IMR-90 (cell line): ENCODE measurements around the gene SLC4A1AP. TPM values are rescaled to one million over a fixed set of nuclear protein-coding genes. Genes with fewer than 3 reads are reported as not detected.

ENCODE experiments used
- ATAC-seq: fragments of 200-7000 bp; cut with Tn5 transposase; 2 replicates; pipeline ENCODE4 v1.9.1; 2020; ENCODE audit warnings: low read depth, mild to moderate bottlenecking, moderate library complexity
- BruUV-seq: library from RNA; stranded (reverse); fragments of 400-500 nt; replicated peaks from 2 replicates; lab custom pipeline; 2021; lab: Mats Ljungman, UMichigan
- CTCF ChIA-PET: fragments of 300-600 bp; formaldehyde crosslinking; extraction: SDS; loops from one replicate; lab custom pipeline; 2021; ENCODE audit warnings: antibody characterized with exemption; lab: Yijun Ruan, JAX
- POLR2A ChIA-PET: fragments of 300-600 bp; sonication (Branson Sonifier 250); formaldehyde crosslinking; loops from one replicate; lab custom pipeline; 2022; ENCODE audit warnings: antibody characterized with exemption; ENCODE audit not compliant: unreplicated experiment; lab: Charles Lee
- DNase-seq: peaks from one replicate; pipeline ENCODE4 v3.0.0; 2013
- H2AFZ ChIP-seq: replicated peaks from 2 replicates; pipeline ENCODE3; 2013; ENCODE audit warnings: low read length, mild to moderate bottlenecking; ENCODE audit not compliant: poor library complexity
- H2AK5ac ChIP-seq: 2 replicates; pipeline ENCODE4 v1.6.1; 2013; ENCODE audit warnings: low read depth, low read length, inconsistent platforms
- H2AK9ac ChIP-seq: replicated peaks from 2 replicates; pipeline ENCODE3; 2013; ENCODE audit warnings: mild to moderate bottlenecking, low read depth, low read length, moderate library complexity; ENCODE audit not compliant: poor library complexity
- H2BK120ac ChIP-seq: 2 replicates; pipeline ENCODE4 v1.6.1; 2013; ENCODE audit warnings: low read depth, low read length, inconsistent platforms
- H2BK15ac ChIP-seq: 3 replicates; pipeline ENCODE4 v1.6.1; 2013; ENCODE audit warnings: low read depth, low read length, inconsistent platforms
- H2BK20ac ChIP-seq: 2 replicates; pipeline ENCODE4 v1.6.1; 2013; ENCODE audit warnings: low read depth, mild to moderate bottlenecking, inconsistent platforms, low read length, moderate library complexity
- H2BK5ac ChIP-seq: 2 replicates; pipeline ENCODE4 v1.6.1; 2013; ENCODE audit warnings: mild to moderate bottlenecking, low read depth, low read length, inconsistent platforms; ENCODE audit not compliant: poor library complexity, severe bottlenecking
- H3K14ac ChIP-seq: replicated peaks from 2 replicates; pipeline ENCODE4 v1.6.1; 2013; ENCODE audit warnings: low read depth, low read length, inconsistent platforms
- H3K18ac ChIP-seq: 2 replicates; pipeline ENCODE4 v1.6.1; 2013; ENCODE audit warnings: low read depth, low read length, control low read depth
- H3K23ac ChIP-seq: 2 replicates; pipeline ENCODE4 v1.6.1; 2013; ENCODE audit warnings: low read depth, low read length, inconsistent platforms
- H3K27ac ChIP-seq: 2 replicates; pipeline ENCODE4 v1.5.1; 2013; ENCODE audit warnings: mild to moderate bottlenecking, control low read depth, low read length; ENCODE audit not compliant: insufficient read depth
- H3K27me3 ChIP-seq: 2 replicates; pipeline ENCODE4 v1.6.1; 2013; ENCODE audit warnings: low read length; ENCODE audit not compliant: control insufficient read depth, insufficient read depth
- H3K36me3 ChIP-seq: 2 replicates; pipeline ENCODE4 v1.6.1; 2013; ENCODE audit warnings: low read length, mixed read lengths; ENCODE audit not compliant: control insufficient read depth, insufficient read depth
- H3K4ac ChIP-seq: 2 replicates; pipeline ENCODE4 v1.6.1; 2013; ENCODE audit warnings: low read depth, low read length, inconsistent platforms
- H3K4me1 ChIP-seq: 2 replicates; pipeline ENCODE4 v1.6.1; 2013; ENCODE audit warnings: low read length, mixed read lengths; ENCODE audit not compliant: control insufficient read depth, insufficient read depth
- H3K4me2 ChIP-seq: 2 replicates; pipeline ENCODE4 v1.6.1; 2013; ENCODE audit warnings: low read depth, mild to moderate bottlenecking, control low read depth, low read length, moderate library complexity
- H3K4me3 ChIP-seq: 2 replicates; pipeline ENCODE4 v1.5.1; 2013; ENCODE audit warnings: low read depth, mild to moderate bottlenecking, control low read depth, low read length, moderate library complexity; ENCODE audit not compliant: insufficient read depth
- H3K56ac ChIP-seq: 2 replicates; pipeline ENCODE4 v1.6.1; 2013; ENCODE audit warnings: low read length, inconsistent platforms; ENCODE audit not compliant: insufficient read depth; ENCODE audit errors: extremely low read depth
- H3K79me1 ChIP-seq, 2 experiments: 2 replicates each; pipeline ENCODE4 v1.6.1; 2013; ENCODE audit warnings: low read length in 2 of 2, inconsistent platforms in 1 of 2, low read depth in 1 of 2
- H3K9ac ChIP-seq: 2 replicates; pipeline ENCODE4 v1.6.1; 2013; ENCODE audit warnings: low read depth, low read length, control low read depth
- H3K9me1 ChIP-seq: 2 replicates; pipeline ENCODE4 v1.6.1; 2013; ENCODE audit warnings: low read length, inconsistent platforms; ENCODE audit not compliant: insufficient read depth
- H3K9me3 ChIP-seq: 2 replicates; pipeline ENCODE4 v1.6.1; 2013; ENCODE audit warnings: low read length; ENCODE audit not compliant: control insufficient read depth, insufficient read depth
- H4K20me1 ChIP-seq: 2 replicates; pipeline ENCODE4 v1.6.1; 2013; ENCODE audit warnings: low read length, inconsistent platforms; ENCODE audit not compliant: insufficient read depth
- H4K5ac ChIP-seq: 2 replicates; pipeline ENCODE4 v1.6.1; 2013; ENCODE audit warnings: mild to moderate bottlenecking, low read depth, low read length, control low read depth
- H4K8ac ChIP-seq, 2 experiments: 2 replicates each; pipeline ENCODE4 v1.6.1; 2013; ENCODE audit warnings: low read depth in 2 of 2, low read length in 2 of 2, control low read depth in 1 of 2, inconsistent platforms in 1 of 2
- H4K91ac ChIP-seq: 2 replicates; pipeline ENCODE4 v1.6.1; 2013; ENCODE audit warnings: low read depth, low read length, inconsistent platforms; ENCODE audit not compliant: insufficient read depth
- BHLHE40 ChIP-seq: fragments of 150-350 bp; IDR thresholded peaks from 2 replicates; pipeline ENCODE4 v1.6.1; 2016; ENCODE audit warnings: mild to moderate bottlenecking, low read depth, low read length
- CTCF ChIP-seq: conservative IDR thresholded peaks from 2 replicates; pipeline ENCODE4 v1.5.1; 2012; ENCODE audit warnings: mild to moderate bottlenecking, low read depth, low read length, improper control_type of control experiment
- MXI1 ChIP-seq: IDR thresholded peaks from 2 replicates; pipeline ENCODE4 v1.6.1; 2012; ENCODE audit warnings: low read depth, mild to moderate bottlenecking, low read length, moderate library complexity, borderline replicate concordance
- WGBS, 2 experiments: methylation state at CpG; one replicate each; pipeline versions ENCODE4 v1.1.5 to v1.1.7; 2013; ENCODE audit warnings: missing lambda C conversion rate in 2 of 2; ENCODE audit not compliant: insufficient read length in 1 of 2; ENCODE audit errors: extremely low coverage in 2 of 2; 5-methylcytosine and 5-hydroxymethylcytosine counted together
- dilution Hi-C: fragments of 300-500 bp; cut with HindIII; formaldehyde crosslinking; loops from one replicate; pipeline ENCODE4 v1.14.3; 2018; ENCODE audit warnings: low sequenced_read_pairs; ENCODE audit not compliant: unreplicated experiment
- in situ Hi-C: fragments of 300-500 bp; cut with MboI; formaldehyde crosslinking; loops from 3 replicates; pipeline ENCODE4 v1.14.3; 2019; ENCODE audit warnings: low sequenced_read_pairs, inconsistent platforms, mixed read lengths
- intact Hi-C: fragments of 100-400 bp; cut with micrococcal nuclease; formaldehyde crosslinking; loops from 2 replicates; pipeline ENCODE4 v1.10.0; 2022
- polyA plus RNA-seq, 3 experiments: library from polyadenylated mRNA; depleted of rRNA; stranded (reverse); fragments of >200 nt; gene quantifications; 2 replicates each; pipeline ENCODE4 v1.2.3, GENCODE V29; 2012; ENCODE audit warnings: low replicate concordance in 1 of 3
- total RNA-seq: library from RNA; depleted of rRNA; stranded (reverse); fragments of >200 nt; gene quantifications from 2 replicates; pipeline ENCODE4 v1.2.3, GENCODE V29; 2012

SLC4A1AP gene
- total and polyA plus RNA-seq, 2 of the 4 experiments (the other 2 are of a cell fraction): 11.7 to 13.6 TPM

GRCh38 chr2:27638709-27639108 is 25.0 kb upstream of the SLC4A1AP start:
- in situ Hi-C loops (no loop called here), dilution Hi-C loops (no loop called here)
- POLR2A ChIA-PET: no interaction called here

More at GRCh38 chr2:27638709-27639108, 25.0 kb upstream of the SLC4A1AP start:
- H3K4me3 ChIP-seq: no peak overlapping the region
- no peak overlapping the region for H2AK9ac ChIP-seq
- H2BK15ac ChIP-seq: no peak overlapping the region
- peaks cover 37% of the 10 kb centered on the region for H3K36me3 ChIP-seq
- H2AK5ac ChIP-seq: no peak overlapping the region
- no peak overlapping the region for H3K56ac ChIP-seq
- no peak overlapping the region for H2BK20ac ChIP-seq
- no peak overlapping the region for H4K91ac ChIP-seq
- H3K4me2 ChIP-seq: no peak overlapping the region
- intact Hi-C loops: no loop called here
- no peak overlapping the region for H2AFZ ChIP-seq
- H3K18ac ChIP-seq: no peak overlapping the region
- no peak overlapping the region for H4K5ac ChIP-seq
- H3K27me3 ChIP-seq: no peaks in the 10 kb centered on the region
- H3K79me1 ChIP-seq: peaks cover 9 to 19% of the 10 kb centered on the region in 2 experiments; a peak in 3 of 4 replicates
- H3K23ac ChIP-seq: no peak overlapping the region
- no peaks in the 10 kb centered on the region for H3K9me3 ChIP-seq
- CTCF ChIA-PET: interaction anchor here (0.5 kb wide), 1 partner anchor 231 kb away, joined by 5 read pairs; no protein-coding TSS in a partner anchor
- peaks cover 4% of the 10 kb centered on the region; the same call in 1 of the 2 replicates for H4K20me1 ChIP-seq
- no CpG with 5 or more reads among the region's 3 CpGs for WGBS, 2 experiments
- DNase-seq (peak; percentile 90), ATAC-seq (peak; percentile 51; the same call in 1 of the 2 replicates)
- H3K9me1 ChIP-seq: no peaks in the 10 kb centered on the region
- H3K14ac ChIP-seq: no peak overlapping the region
- no TSS peak for BruUV-seq
- TF ChIP-seq CTCF (no peak), MXI1 (no peak), BHLHE40 (no peak)
- no peak overlapping the region for H4K8ac ChIP-seq
- no peak overlapping the region for H3K27ac ChIP-seq
- peak overlapping the region; percentile 47 for H2BK5ac ChIP-seq
- no peak overlapping the region for H3K4ac ChIP-seq
- no peak overlapping the region for H2BK120ac ChIP-seq
- H3K9ac ChIP-seq: no peak overlapping the region
- no peaks in the 10 kb centered on the region for H3K4me1 ChIP-seq
